Transverse colon (tissue), 3 donors: Measurements from ENCODE around the gene E4F1.

Experiments used
- CTCF ChIP-seq, 5 experiments: fragments of 200-600 bp in 3 of 5; fragments of 450-650 bp in 2 of 5; sonication (generic) in 3 of 5; IDR thresholded peaks; 1 replicate in 2 of 5; 2 replicates in 3 of 5; pipeline ENCODE4 v1.5.1; 2016 to 2017; ENCODE audit warnings: antibody characterized with exemption in 5 of 5, inconsistent platforms in 3 of 5, mild to moderate bottlenecking in 2 of 5, moderate library complexity in 1 of 5
- EP300 ChIP-seq: sonication (generic); formaldehyde crosslinking; IDR thresholded peaks from one replicate; pipeline ENCODE4 v1.6.1; 2017; ENCODE audit warnings: antibody characterized with exemption, low read depth
- POLR2A ChIP-seq: fragments of 450-650 bp; IDR thresholded peaks from one replicate; pipeline ENCODE4 v1.6.1; 2016; ENCODE audit warnings: antibody characterized with exemption, mild to moderate bottlenecking, moderate library complexity

- TF ChIP-seq CTCF (IDR thresholded peaks at IDR 0.05) (no peak), EP300 (no peak), POLR2A (no peak)
These were observed 34.0 kb upstream of the E4F1 start for GRCh38 chr16:2189252-2189893.
